ENCODE results near the gene NCBP2.

NCBP2 gene

GRCh38 chr3:196985298-196985697 is 43.0 kb upstream of the NCBP2 start:
- TF ChIP-seq TAF1 (IDR thresholded peaks at IDR 0.05; ENCODE audit: low read depth) (no peak), EP300 (IDR thresholded peaks at IDR 0.05; ENCODE audit: borderline replicate concordance) (no peak), MAX (IDR thresholded peaks at IDR 0.05) (no peak), YY1 (IDR thresholded peaks at IDR 0.05; ENCODE audit: low read depth) (no peak), ZBTB7A (IDR thresholded peaks at IDR 0.05; ENCODE audit: low read depth) (no peak), TCF12 (IDR thresholded peaks at IDR 0.05; ENCODE audit: low read depth) (no peak), EGR1 (IDR thresholded peaks at IDR 0.05) (no peak), CEBPB (IDR thresholded peaks at IDR 0.05) (no peak), NFIC (IDR thresholded peaks at IDR 0.05) (no peak), REST (IDR thresholded peaks at IDR 0.05; ENCODE audit: low read depth) (no peak), USF1 (IDR thresholded peaks at IDR 0.05) (no peak)

- TF ChIP-seq CREB1 (IDR thresholded peaks at IDR 0.05; ENCODE audit: low read depth): no peak
- TF ChIP-seq TAF1 (IDR thresholded peaks at IDR 0.05; ENCODE audit: low read depth): no peak
- no peak for TF ChIP-seq YY1 (IDR thresholded peaks at IDR 0.05; ENCODE audit: low read depth)
- no peak for TF ChIP-seq RAD21 (IDR thresholded peaks at IDR 0.05; ENCODE audit: low read depth)
- TF ChIP-seq TCF12 (IDR thresholded peaks at IDR 0.05; ENCODE audit: low read depth): no peak
- TF ChIP-seq NFIC (IDR thresholded peaks at IDR 0.05): no peak
- TF ChIP-seq EP300 (IDR thresholded peaks at IDR 0.05; ENCODE audit: borderline replicate concordance): no peak
- TF ChIP-seq REST (IDR thresholded peaks at IDR 0.05; ENCODE audit: low read depth): no peak
- no peak for TF ChIP-seq TEAD4 (IDR thresholded peaks at IDR 0.05)
- TF ChIP-seq USF1 (IDR thresholded peaks at IDR 0.05): no peak
- no peak for TF ChIP-seq FOXM1 (IDR thresholded peaks at IDR 0.05; ENCODE audit: borderline replicate concordance, low read depth)
- no peak for TF ChIP-seq ZBTB7A (IDR thresholded peaks at IDR 0.05; ENCODE audit: low read depth)
- TF ChIP-seq EGR1 (IDR thresholded peaks at IDR 0.05): no peak
- no peak for TF ChIP-seq MAX (IDR thresholded peaks at IDR 0.05)
- TF ChIP-seq CEBPB (IDR thresholded peaks at IDR 0.05): no peak
Observed at GRCh38 chr3:196983186-196983585, 40.9 kb upstream of the NCBP2 start.

GRCh38 chr3:196981657-196982056 is 39.3 kb upstream of the NCBP2 start:
- TF ChIP-seq REST (IDR thresholded peaks at IDR 0.05; ENCODE audit: low read depth) (no peak), USF1 (IDR thresholded peaks at IDR 0.05) (no peak), EP300 (IDR thresholded peaks at IDR 0.05; ENCODE audit: borderline replicate concordance) (no peak), TCF12 (IDR thresholded peaks at IDR 0.05; ENCODE audit: low read depth) (no peak), CREB1 (IDR thresholded peaks at IDR 0.05; ENCODE audit: low read depth) (no peak), YY1 (IDR thresholded peaks at IDR 0.05; ENCODE audit: low read depth) (no peak), TEAD4 (IDR thresholded peaks at IDR 0.05) (no peak), EGR1 (IDR thresholded peaks at IDR 0.05) (no peak), RAD21 (IDR thresholded peaks at IDR 0.05; ENCODE audit: low read depth) (no peak), ZBTB7A (IDR thresholded peaks at IDR 0.05; ENCODE audit: low read depth) (no peak), TAF1 (IDR thresholded peaks at IDR 0.05; ENCODE audit: low read depth) (no peak), MAX (IDR thresholded peaks at IDR 0.05) (no peak)

- TF ChIP-seq TCF12 (IDR thresholded peaks at IDR 0.05; ENCODE audit: low read depth): no peak
- TF ChIP-seq USF1 (IDR thresholded peaks at IDR 0.05): no peak
- TF ChIP-seq CEBPB (IDR thresholded peaks at IDR 0.05): no peak
- TF ChIP-seq FOXM1 (IDR thresholded peaks at IDR 0.05; ENCODE audit: borderline replicate concordance, low read depth): no peak
- TF ChIP-seq REST (IDR thresholded peaks at IDR 0.05; ENCODE audit: low read depth): no peak
- TF ChIP-seq EP300 (IDR thresholded peaks at IDR 0.05; ENCODE audit: borderline replicate concordance): no peak
- TF ChIP-seq ZBTB7A (IDR thresholded peaks at IDR 0.05; ENCODE audit: low read depth): no peak
- TF ChIP-seq RAD21 (IDR thresholded peaks at IDR 0.05; ENCODE audit: low read depth): no peak
Observed at GRCh38 chr3:196979545-196979944, 37.2 kb upstream of the NCBP2 start.
